Endothelial cell of umbilical vein (primary cell): ENCODE data around the gene RCAN3.

Source experiments
- EZH2 ChIP-seq: IDR thresholded peaks from 2 replicates; pipeline ENCODE4 v1.6.1; 2012; ENCODE audit warnings: borderline replicate concordance, low read depth, mild to moderate bottlenecking, moderate library complexity, low read length, inconsistent platforms; ENCODE audit not compliant: severe bottlenecking
- POLR2A ChIP-seq: IDR thresholded peaks from 2 replicates; pipeline ENCODE4 v1.6.1; 2012; ENCODE audit warnings: low read depth, mild to moderate bottlenecking, control low read depth, low read length
- POLR2AphosphoS5 ChIP-seq: IDR thresholded peaks from 2 replicates; pipeline ENCODE4 v1.6.1; 2012; ENCODE audit warnings: low read depth, mild to moderate bottlenecking, control low read depth, low read length, moderate library complexity; ENCODE audit not compliant: insufficient read depth
- TF ChIP-seq, protein P1 (sequence below), 2 donors: IDR thresholded peaks; 1 replicate in 1 of 2; 2 replicates in 1 of 2; pipeline ENCODE4 v1.5.1; 2011; ENCODE audit warnings: low read length in 2 of 2, mild to moderate bottlenecking in 2 of 2, moderate library complexity in 2 of 2, control low read depth in 1 of 2, inconsistent platforms in 1 of 2, low read depth in 1 of 2; ENCODE audit not compliant: insufficient read depth in 1 of 2; ENCODE audit errors: extremely low read depth in 1 of 2

DNA sequence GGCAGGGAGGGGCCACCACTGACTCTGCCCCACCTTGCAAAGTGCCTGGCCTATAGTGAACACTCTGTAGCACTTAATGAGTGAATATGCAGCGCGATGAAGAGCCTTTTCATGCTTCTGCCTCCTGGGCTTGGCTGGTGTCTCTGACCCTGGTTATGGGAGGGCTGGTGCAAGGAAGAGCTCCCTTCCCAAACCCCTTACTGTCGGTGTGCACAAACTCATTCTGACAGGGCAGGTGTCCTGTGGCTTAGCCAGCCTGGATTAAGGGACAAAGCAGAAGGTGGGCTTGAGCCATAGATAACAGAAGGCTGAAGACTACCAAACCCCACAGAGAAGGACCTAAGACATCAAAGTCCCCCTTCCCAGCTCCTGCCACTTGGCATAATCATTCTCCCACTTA lies 51.3 kb downstream of the RCAN3 start:
- TF ChIP-seq POLR2A: no peak
- TF ChIP-seq, protein P1, sequence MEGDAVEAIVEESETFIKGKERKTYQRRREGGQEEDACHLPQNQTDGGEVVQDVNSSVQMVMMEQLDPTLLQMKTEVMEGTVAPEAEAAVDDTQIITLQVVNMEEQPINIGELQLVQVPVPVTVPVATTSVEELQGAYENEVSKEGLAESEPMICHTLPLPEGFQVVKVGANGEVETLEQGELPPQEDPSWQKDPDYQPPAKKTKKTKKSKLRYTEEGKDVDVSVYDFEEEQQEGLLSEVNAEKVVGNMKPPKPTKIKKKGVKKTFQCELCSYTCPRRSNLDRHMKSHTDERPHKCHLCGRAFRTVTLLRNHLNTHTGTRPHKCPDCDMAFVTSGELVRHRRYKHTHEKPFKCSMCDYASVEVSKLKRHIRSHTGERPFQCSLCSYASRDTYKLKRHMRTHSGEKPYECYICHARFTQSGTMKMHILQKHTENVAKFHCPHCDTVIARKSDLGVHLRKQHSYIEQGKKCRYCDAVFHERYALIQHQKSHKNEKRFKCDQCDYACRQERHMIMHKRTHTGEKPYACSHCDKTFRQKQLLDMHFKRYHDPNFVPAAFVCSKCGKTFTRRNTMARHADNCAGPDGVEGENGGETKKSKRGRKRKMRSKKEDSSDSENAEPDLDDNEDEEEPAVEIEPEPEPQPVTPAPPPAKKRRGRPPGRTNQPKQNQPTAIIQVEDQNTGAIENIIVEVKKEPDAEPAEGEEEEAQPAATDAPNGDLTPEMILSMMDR (IDR thresholded peaks at IDR 0.05; ENCODE audit: extremely low read depth in 1 of 2, insufficient read depth in 1 of 2, low read depth in 1 of 2, low read length in 2 of 2): no peak
- no peak for TF ChIP-seq POLR2AphosphoS5
- TF ChIP-seq EZH2: no peak
